ENCODE measurements around the gene RABGAP1L. TPM values are rescaled to one million over a fixed set of nuclear protein-coding genes. Genes with fewer than 3 reads are reported as not detected.

RABGAP1L gene
- total and polyA plus RNA-seq, 2 of the 8 experiments (the other 6 are each of a cell fraction or from before 2014, with no cell fraction given) = 33.3 to 156 TPM

GRCh38 chr1:174654560-174654959 lies 495.2 kb downstream of the RABGAP1L start:
- Histone ChIP-seq H2BK12ac (ENCODE audit: low read depth, low read length) (no peak overlapping the region), H4K5ac (ENCODE audit: insufficient read length, low read depth, low read length) (no peak overlapping the region), H3K4me3 (ENCODE audit: extremely low read depth in 1 of 4, insufficient read depth in 2 of 4, low read depth in 3 of 4, low read length in 4 of 4) (no peak overlapping the region), H2BK5ac (ENCODE audit: low read depth, low read length) (no peak overlapping the region), H3K18ac (ENCODE audit: extremely low read depth, low read length) (no peak overlapping the region), H2BK20ac (ENCODE audit: low read length) (no peak overlapping the region), H2BK15ac (ENCODE audit: low read length) (no peak overlapping the region), H3K14ac (ENCODE audit: insufficient read length) (no peak overlapping the region), H4K20me1 (replicated peaks in 1 of 2; ENCODE audit: control insufficient read depth in 1 of 2, insufficient read depth in 2 of 2, low read length in 2 of 2) (no peaks in the 10 kb centered on the region), H3K79me2 (ENCODE audit: control insufficient read depth in 1 of 2, insufficient read depth in 2 of 2, low read length in 2 of 2) (no peaks in the 10 kb centered on the region), H3K27me3 (replicated peaks in 1 of 4; ENCODE audit: control insufficient read depth in 3 of 4, extremely low read depth in 1 of 4, insufficient read depth in 3 of 4, low read length in 3 of 4) (no peaks in the 10 kb centered on the region), H3K9ac (replicated peaks in 1 of 4; ENCODE audit: extremely low read depth in 1 of 4, low read depth in 3 of 4, low read length in 3 of 4) (no peak overlapping the region), H2BK120ac (replicated peaks; ENCODE audit: low read depth, low read length) (no peak overlapping the region), H3K23ac (ENCODE audit: insufficient read length) (no peak overlapping the region), H3K4ac (replicated peaks; ENCODE audit: insufficient read length, low read depth, low read length) (no peak overlapping the region), H3K23me2 (ENCODE audit: low read depth, low read length) (no peaks in the 10 kb centered on the region), H3K4me1 (replicated peaks in 1 of 4; ENCODE audit: control insufficient read depth in 3 of 4, insufficient read depth in 4 of 4, low read length in 3 of 4) (peaks cover 0 to 6% (median 2%) of the 10 kb centered on the region in 4 experiments; a peak in 4 of 7 replicates), H3K27ac (ENCODE audit: low read depth, low read length) (no peak overlapping the region), H3K79me1 (ENCODE audit: low read depth, low read length) (no peaks in the 10 kb centered on the region), H4K91ac (replicated peaks; ENCODE audit: insufficient read length, low read length) (no peak overlapping the region), H2AFZ (ENCODE audit: low read length) (no peak overlapping the region), H3K56ac (replicated peaks; ENCODE audit: insufficient read length, low read depth, low read length) (no peak overlapping the region), H3K36me3 (ENCODE audit: control insufficient read depth in 2 of 4, insufficient read depth in 4 of 4, low read length in 3 of 4) (no peaks in the 10 kb centered on the region), H3K9me3 (ENCODE audit: insufficient read depth in 2 of 2, low read depth in 1 of 2, low read length in 1 of 2) (peaks cover 0 to 4% of the 10 kb centered on the region in 2 experiments; a peak in 1 of 4 replicates), H4K8ac (ENCODE audit: extremely low read depth, insufficient read depth, low read length) (no peak overlapping the region), H2AK5ac (ENCODE audit: low read depth, low read length) (no peak overlapping the region), H3K4me2 (ENCODE audit: insufficient read depth in 1 of 2, low read depth in 2 of 2, low read length in 2 of 2) (no peak overlapping the region)
- no peak for DNase-seq (ENCODE audit: low read depth in 1 of 2, low spot score in 2 of 2)
- ChIA-PET POLR2A (ENCODE audit: partially characterized antibody) (no interaction called here), CTCF (ENCODE audit: partially characterized antibody) (interaction anchor here (0.7 to 1.7 kb wide), 3 partner anchors 8 to 375 kb away, joined by 3 to 7 read pairs (median 3); no protein-coding TSS in a partner anchor)
- no peak for FAIRE-seq
- TF ChIP-seq SIRT6 (IDR thresholded peaks at IDR 0.05; ENCODE audit: low read length) (no peak), TBP (IDR thresholded peaks at IDR 0.05; ENCODE audit: low read depth, low read length) (no peak), SP1 (IDR thresholded peaks at IDR 0.05; ENCODE audit: low read depth, low read length) (no peak), JUN (IDR thresholded peaks at IDR 0.05; ENCODE audit: low read depth, low read length) (no peak), GABPA (IDR thresholded peaks at IDR 0.05; ENCODE audit: borderline replicate concordance, insufficient read depth, low read length) (no peak), ASH2L (IDR thresholded peaks at IDR 0.05; ENCODE audit: low read length) (no peak), MAX (IDR thresholded peaks at IDR 0.05) (no peak), KDM5A (IDR thresholded peaks at IDR 0.05; ENCODE audit: low read length) (no peak), SIN3A (conservative IDR thresholded peaks at IDR 0.05 in 1 of 2, IDR thresholded peaks at IDR 0.05 in 1 of 2; ENCODE audit: low read depth in 1 of 2, low read length in 2 of 2) (no peak)
- TF ChIP-seq, protein P1, sequence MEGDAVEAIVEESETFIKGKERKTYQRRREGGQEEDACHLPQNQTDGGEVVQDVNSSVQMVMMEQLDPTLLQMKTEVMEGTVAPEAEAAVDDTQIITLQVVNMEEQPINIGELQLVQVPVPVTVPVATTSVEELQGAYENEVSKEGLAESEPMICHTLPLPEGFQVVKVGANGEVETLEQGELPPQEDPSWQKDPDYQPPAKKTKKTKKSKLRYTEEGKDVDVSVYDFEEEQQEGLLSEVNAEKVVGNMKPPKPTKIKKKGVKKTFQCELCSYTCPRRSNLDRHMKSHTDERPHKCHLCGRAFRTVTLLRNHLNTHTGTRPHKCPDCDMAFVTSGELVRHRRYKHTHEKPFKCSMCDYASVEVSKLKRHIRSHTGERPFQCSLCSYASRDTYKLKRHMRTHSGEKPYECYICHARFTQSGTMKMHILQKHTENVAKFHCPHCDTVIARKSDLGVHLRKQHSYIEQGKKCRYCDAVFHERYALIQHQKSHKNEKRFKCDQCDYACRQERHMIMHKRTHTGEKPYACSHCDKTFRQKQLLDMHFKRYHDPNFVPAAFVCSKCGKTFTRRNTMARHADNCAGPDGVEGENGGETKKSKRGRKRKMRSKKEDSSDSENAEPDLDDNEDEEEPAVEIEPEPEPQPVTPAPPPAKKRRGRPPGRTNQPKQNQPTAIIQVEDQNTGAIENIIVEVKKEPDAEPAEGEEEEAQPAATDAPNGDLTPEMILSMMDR (IDR thresholded peaks at IDR 0.05; ENCODE audit: control extremely low read depth in 1 of 3, insufficient read depth in 1 of 3, low read depth in 1 of 3, low read length in 3 of 3) = no peak
- TF ChIP-seq, protein P2, sequence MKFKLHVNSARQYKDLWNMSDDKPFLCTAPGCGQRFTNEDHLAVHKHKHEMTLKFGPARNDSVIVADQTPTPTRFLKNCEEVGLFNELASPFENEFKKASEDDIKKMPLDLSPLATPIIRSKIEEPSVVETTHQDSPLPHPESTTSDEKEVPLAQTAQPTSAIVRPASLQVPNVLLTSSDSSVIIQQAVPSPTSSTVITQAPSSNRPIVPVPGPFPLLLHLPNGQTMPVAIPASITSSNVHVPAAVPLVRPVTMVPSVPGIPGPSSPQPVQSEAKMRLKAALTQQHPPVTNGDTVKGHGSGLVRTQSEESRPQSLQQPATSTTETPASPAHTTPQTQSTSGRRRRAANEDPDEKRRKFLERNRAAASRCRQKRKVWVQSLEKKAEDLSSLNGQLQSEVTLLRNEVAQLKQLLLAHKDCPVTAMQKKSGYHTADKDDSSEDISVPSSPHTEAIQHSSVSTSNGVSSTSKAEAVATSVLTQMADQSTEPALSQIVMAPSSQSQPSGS (IDR thresholded peaks at IDR 0.05; ENCODE audit: low read length) = no peak

Measured in H1 (cell line).